GM12874 (cell line): ENCODE results near the gene MROH2A.

Experiments
- CTCF ChIP-seq: IDR thresholded peaks from 2 replicates; pipeline ENCODE4 v1.5.1; 2011; ENCODE audit warnings: low read depth, mild to moderate bottlenecking, control low read depth, low read length, moderate library complexity; ENCODE audit not compliant: insufficient read depth

MROH2A gene

GRCh38 chr2:233816771-233817170 lies 38.6 kb downstream of the MROH2A start:
- TF ChIP-seq CTCF: no peak

- TF ChIP-seq CTCF: no peak
Observed at GRCh38 chr2:233817361-233817911, 39.3 kb downstream of the MROH2A start.

- TF ChIP-seq CTCF: no peak
Observed at GRCh38 chr2:233817995-233818638, 40.0 kb downstream of the MROH2A start.

DNA sequence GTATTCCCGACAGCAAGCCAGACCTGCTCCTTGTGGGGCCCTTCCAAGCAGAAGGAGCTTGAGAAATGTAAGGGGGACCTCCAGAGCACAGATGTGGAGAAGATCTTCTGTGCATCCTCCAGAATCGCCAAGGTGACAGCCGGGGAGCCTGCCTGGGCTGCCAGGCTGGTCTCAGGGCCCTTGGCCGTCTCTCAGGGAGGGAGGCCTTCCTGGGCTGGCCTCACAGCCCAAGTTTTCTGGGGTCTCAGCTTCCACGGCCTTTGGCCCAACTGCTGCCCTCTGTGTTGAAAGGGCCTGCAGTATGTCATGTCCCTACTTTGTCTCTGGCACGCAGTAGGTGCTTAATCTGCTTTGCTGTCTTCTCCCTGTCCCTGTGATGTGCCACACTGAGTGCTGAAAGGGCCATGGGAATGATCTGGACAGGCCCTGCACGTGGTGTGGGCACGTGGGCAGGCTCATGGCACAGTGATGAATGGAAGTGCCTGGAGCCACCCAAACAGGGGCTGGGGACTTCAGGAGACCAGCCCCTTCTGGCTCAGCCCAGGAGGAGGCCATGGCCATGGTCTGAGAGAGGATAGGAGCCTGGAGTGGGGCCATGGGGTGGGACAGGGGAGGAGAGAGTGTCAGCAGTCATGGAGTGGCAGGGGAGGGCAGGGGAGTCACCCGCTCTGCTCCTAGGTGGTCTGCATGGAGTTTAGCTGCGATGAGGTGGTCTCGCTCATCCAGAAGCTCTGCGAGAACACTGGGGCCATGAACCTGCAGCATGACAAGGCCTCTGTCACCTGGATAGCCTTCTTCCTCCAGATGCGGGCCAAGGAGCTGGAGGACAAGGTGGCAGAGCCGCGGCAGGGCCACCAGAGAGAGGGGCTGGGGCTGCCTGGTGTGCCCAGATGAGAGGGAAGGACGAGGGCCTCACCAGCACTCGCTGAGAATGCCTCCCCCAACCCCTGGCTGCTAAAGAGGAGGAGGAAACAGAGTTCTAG lies 40.8 kb downstream of the MROH2A start:
- no peak for TF ChIP-seq CTCF

- no peak for TF ChIP-seq CTCF
Observed at GRCh38 chr2:233819884-233820773, 42.0 kb downstream of the MROH2A start.

GRCh38 chr2:233820774-233821105 lies 42.6 kb downstream of the MROH2A start:
- no peak for TF ChIP-seq CTCF

DNA sequence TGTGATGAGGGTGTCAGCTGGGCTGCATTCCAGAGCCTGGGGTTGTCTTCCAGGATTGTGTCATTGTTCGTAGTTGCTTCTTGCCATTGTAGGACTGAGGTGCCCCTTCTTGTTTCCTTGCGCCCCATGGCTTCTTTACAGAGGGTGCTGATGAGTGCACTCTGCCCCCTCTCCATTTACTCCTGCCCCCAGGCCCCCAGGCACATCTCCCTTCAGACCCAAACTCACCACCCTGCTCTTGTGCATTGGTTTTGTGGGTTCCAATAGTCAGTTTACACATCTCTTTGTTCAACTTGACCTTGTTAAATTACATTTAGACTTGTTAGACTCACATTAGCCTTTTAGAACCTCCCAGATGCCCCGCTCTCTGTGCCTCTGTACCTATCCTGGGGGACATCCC lies 43.1 kb downstream of the MROH2A start:
- no peak for TF ChIP-seq CTCF
